Urothelium cell line (cell line): ENCODE measurements around the gene COL6A2.
"Not testable (repeated sequence)": the region's sequence is repeated elsewhere in the genome, so short reads cannot be mapped to it uniquely, and the experiment has no call there.

Experiments used
- DNase-seq: peaks from one replicate; pipeline ENCODE4 v3.0.0; 2011; ENCODE audit warnings: low spot score, mixed read lengths
- FAIRE-seq: peaks from 2 replicates; lab custom pipeline; 2011; peaks lifted over from hg19 to GRCh38; lab: Jason Lieb, UNC

Gene COL6A2

GRCh38 chr21:46165098-46165497 is 67.2 kb downstream of the COL6A2 start:
- FAIRE-seq (no peak), DNase-seq (no peak)

- no peak for FAIRE-seq
- DNase-seq: no peak
These were observed 70.3 kb downstream of the COL6A2 start for GRCh38 chr21:46168238-46168637.

GRCh38 chr21:46168659-46169386 is 70.9 kb downstream of the COL6A2 start:
- no peak for FAIRE-seq
- no peak for DNase-seq

GRCh38 chr21:46170436-46171193 is 72.7 kb downstream of the COL6A2 start:
- not testable (repeated sequence) for DNase-seq, FAIRE-seq

GRCh38 chr21:46171585-46171984 is 73.7 kb downstream of the COL6A2 start:
- FAIRE-seq: no peak
- no peak for DNase-seq

GRCh38 chr21:46171996-46172862 is 74.3 kb downstream of the COL6A2 start:
- no peak for DNase-seq
- no peak for FAIRE-seq

GRCh38 chr21:46172863-46173528 is 75.1 kb downstream of the COL6A2 start:
- no peak for DNase-seq
- FAIRE-seq: no peak

- no peak for DNase-seq
- no peak for FAIRE-seq
These were observed 75.7 kb downstream of the COL6A2 start for GRCh38 chr21:46173573-46173972.

- not testable (repeated sequence) for FAIRE-seq, DNase-seq
These were observed 78.7 kb downstream of the COL6A2 start for GRCh38 chr21:46176443-46177129.

- FAIRE-seq (no peak), DNase-seq (no peak)
These were observed 81.0 kb downstream of the COL6A2 start for GRCh38 chr21:46178961-46179360.
